ENCODE results near the gene ATG4C.
"Not testable (repeated sequence)": the region's sequence is repeated elsewhere in the genome, so short reads cannot be mapped to it uniquely, and the experiment has no call there.

DNA sequence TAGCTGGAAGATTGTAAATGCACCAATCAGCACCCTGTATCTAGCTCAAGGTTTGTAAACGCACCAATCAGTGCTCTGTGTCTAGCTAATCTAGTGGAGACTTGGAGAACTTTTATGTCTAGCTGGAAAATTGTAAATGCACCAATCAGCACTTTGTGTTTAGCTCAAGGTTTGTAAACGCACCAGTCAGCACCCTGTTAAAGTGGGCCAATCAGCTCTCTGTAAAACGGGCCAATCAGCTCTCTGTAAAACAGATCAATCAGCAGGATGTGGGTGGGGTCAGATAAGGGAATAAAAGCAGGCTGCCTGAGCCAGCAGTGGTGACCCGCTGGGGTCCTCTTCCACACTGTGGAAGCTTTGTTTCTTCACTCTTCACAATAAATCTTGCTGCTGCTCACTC is 21.9 kb upstream of the ATG4C start:
- not testable (repeated sequence) for TF ChIP-seq POLR2AphosphoS5 (IDR thresholded peaks at IDR 0.05; ENCODE audit: borderline replicate concordance, low read depth, low read length); EZH2 (IDR thresholded peaks at IDR 0.05); FOXP2 (optimal IDR thresholded peaks at IDR 0.05; ENCODE audit: control extremely low read depth, extremely low read length, insufficient read depth)

Measured in SK-N-MC (cell line).